Measurements from ENCODE around the gene SCFD2. TPM values are rescaled to one million over a fixed set of nuclear protein-coding genes. Genes with fewer than 3 reads are reported as not detected.

SCFD2 gene
- polyA plus RNA-seq, 1 of the 3 experiments (the other 2 are of a cell fraction) = 14.1 TPM

DNA sequence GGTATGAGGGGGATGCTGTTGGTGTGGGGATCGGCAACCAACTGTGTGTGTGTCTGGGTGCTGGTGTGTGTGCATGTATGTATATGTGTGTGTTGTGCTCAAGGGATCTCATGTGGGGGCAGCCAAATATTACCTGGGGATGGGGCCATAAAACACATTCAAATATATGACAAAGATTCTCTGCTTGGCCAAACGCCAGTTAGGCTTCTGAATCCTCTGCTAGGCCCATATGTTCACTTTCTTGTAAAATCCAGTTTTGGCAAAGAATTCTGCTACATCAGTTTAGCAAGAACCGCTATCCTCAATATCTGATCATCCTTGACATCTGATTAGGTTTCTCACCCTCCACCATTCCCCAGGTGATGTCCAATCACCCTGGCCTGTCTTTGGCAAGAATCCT lies 397.2 kb downstream of the SCFD2 start:
- CTCF ChIA-PET = interaction anchor here (0.7 kb wide), 1 partner anchor 15 kb away, joined by 3 read pairs; no protein-coding TSS in a partner anchor
- no peak overlapping the region for H3K27ac ChIP-seq (ENCODE audit: low read depth in 2 of 2, low read length in 1 of 2)
- no peaks in the 10 kb centered on the region for H3F3A ChIP-seq (replicated peaks; ENCODE audit: insufficient read depth)
- H3K4me1 ChIP-seq (ENCODE audit: control insufficient read depth in 1 of 2, insufficient read depth in 2 of 2, low read depth in 1 of 2, low read length in 1 of 2) = peaks cover 0 to 7% of the 10 kb centered on the region in 2 experiments; a peak in 2 of 4 replicates
- 81% methylated on average over 3 of the region's 3 CpGs for WGBS (ENCODE audit: low lambda C conversion rate)
- H3K9me3 ChIP-seq = no peaks in the 10 kb centered on the region
- no peaks in the 10 kb centered on the region for H3K9me2 ChIP-seq
- no peaks in the 10 kb centered on the region for H4K20me1 ChIP-seq (ENCODE audit: insufficient read depth)
- no peaks in the 10 kb centered on the region; the same call in 1 of the 2 replicates for H3K79me2 ChIP-seq (ENCODE audit: insufficient read depth)
- no peaks in the 10 kb centered on the region for H3K27me3 ChIP-seq (ENCODE audit: insufficient read depth)
- no peak for DNase-seq
- no peak for TF ChIP-seq POLR2AphosphoS5 (IDR thresholded peaks at IDR 0.05; ENCODE audit: low read depth, low read length)
- no peak for TF ChIP-seq ELF1 (IDR thresholded peaks at IDR 0.05)
- H3K4me2 ChIP-seq = no peak overlapping the region
- POLR2A ChIA-PET = no interaction called here
- no peak overlapping the region for H3K4me3 ChIP-seq (ENCODE audit: low read depth in 2 of 2, low read length in 1 of 2)
- H2AFZ ChIP-seq (ENCODE audit: low read depth) = no peak overlapping the region
- H3K9ac ChIP-seq = no peak overlapping the region
- no peaks in the 10 kb centered on the region for H3K36me3 ChIP-seq (replicated peaks in 1 of 2; ENCODE audit: control insufficient read depth in 1 of 2, insufficient read depth in 2 of 2, low read length in 1 of 2)

DNA sequence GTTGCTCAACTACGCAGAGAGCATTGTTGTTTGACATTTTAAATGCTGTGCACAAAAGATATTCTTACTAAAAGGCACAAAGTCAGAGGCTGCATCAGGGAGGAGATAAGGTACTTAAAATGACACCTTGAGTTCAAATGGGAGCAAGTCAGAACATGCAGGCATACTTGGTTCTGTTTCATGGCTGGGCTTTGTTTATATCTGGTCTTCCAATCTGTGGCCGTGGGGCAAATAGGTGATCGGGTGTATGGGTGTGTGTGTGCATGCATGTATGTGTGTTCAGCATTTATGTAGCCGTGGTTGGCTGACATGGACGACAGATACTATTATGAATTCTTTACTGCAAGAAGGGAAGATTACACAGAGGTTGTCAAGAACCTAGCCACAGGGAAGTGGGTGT lies 397.6 kb downstream of the SCFD2 start:
- POLR2A ChIA-PET = no interaction called here
- no peak overlapping the region for H3K4me2 ChIP-seq
- H3F3A ChIP-seq (replicated peaks; ENCODE audit: insufficient read depth) = no peaks in the 10 kb centered on the region
- H3K36me3 ChIP-seq (replicated peaks in 1 of 2; ENCODE audit: control insufficient read depth in 1 of 2, insufficient read depth in 2 of 2, low read length in 1 of 2) = no peaks in the 10 kb centered on the region
- no peaks in the 10 kb centered on the region for H4K20me1 ChIP-seq (ENCODE audit: insufficient read depth)
- no peak overlapping the region for H2AFZ ChIP-seq (ENCODE audit: low read depth)
- 87% methylated on average over 5 of the region's 5 CpGs for WGBS (ENCODE audit: low lambda C conversion rate)
- TF ChIP-seq NFIC (IDR thresholded peaks at IDR 0.05; ENCODE audit: borderline replicate concordance) (no peak), FOXM1 (IDR thresholded peaks at IDR 0.05; ENCODE audit: low read depth) (no peak), FOXJ3 (CRISPR knock-in tag; IDR thresholded peaks at IDR 0.05) (no peak), SIN3A (IDR thresholded peaks at IDR 0.05; ENCODE audit: borderline replicate concordance, low read depth, low read length) (no peak), JUND (IDR thresholded peaks at IDR 0.05) (no peak), NRF1 (IDR thresholded peaks at IDR 0.05; ENCODE audit: low read depth, low read length) (no peak), MXI1 (IDR thresholded peaks at IDR 0.05; ENCODE audit: low read depth, low read length) (no peak), YY1 (IDR thresholded peaks at IDR 0.05; ENCODE audit: low read depth) (no peak), TCF12 (IDR thresholded peaks at IDR 0.05) (no peak)
- TF ChIP-seq, protein P1, sequence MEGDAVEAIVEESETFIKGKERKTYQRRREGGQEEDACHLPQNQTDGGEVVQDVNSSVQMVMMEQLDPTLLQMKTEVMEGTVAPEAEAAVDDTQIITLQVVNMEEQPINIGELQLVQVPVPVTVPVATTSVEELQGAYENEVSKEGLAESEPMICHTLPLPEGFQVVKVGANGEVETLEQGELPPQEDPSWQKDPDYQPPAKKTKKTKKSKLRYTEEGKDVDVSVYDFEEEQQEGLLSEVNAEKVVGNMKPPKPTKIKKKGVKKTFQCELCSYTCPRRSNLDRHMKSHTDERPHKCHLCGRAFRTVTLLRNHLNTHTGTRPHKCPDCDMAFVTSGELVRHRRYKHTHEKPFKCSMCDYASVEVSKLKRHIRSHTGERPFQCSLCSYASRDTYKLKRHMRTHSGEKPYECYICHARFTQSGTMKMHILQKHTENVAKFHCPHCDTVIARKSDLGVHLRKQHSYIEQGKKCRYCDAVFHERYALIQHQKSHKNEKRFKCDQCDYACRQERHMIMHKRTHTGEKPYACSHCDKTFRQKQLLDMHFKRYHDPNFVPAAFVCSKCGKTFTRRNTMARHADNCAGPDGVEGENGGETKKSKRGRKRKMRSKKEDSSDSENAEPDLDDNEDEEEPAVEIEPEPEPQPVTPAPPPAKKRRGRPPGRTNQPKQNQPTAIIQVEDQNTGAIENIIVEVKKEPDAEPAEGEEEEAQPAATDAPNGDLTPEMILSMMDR (IDR thresholded peaks at IDR 0.05) = no peak
- TF ChIP-seq, protein P2, sequence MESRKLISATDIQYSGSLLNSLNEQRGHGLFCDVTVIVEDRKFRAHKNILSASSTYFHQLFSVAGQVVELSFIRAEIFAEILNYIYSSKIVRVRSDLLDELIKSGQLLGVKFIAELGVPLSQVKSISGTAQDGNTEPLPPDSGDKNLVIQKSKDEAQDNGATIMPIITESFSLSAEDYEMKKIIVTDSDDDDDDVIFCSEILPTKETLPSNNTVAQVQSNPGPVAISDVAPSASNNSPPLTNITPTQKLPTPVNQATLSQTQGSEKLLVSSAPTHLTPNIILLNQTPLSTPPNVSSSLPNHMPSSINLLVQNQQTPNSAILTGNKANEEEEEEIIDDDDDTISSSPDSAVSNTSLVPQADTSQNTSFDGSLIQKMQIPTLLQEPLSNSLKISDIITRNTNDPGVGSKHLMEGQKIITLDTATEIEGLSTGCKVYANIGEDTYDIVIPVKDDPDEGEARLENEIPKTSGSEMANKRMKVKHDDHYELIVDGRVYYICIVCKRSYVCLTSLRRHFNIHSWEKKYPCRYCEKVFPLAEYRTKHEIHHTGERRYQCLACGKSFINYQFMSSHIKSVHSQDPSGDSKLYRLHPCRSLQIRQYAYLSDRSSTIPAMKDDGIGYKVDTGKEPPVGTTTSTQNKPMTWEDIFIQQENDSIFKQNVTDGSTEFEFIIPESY (IDR thresholded peaks at IDR 0.05; ENCODE audit: borderline replicate concordance, low read depth) = no peak
- TF ChIP-seq, protein P3, sequence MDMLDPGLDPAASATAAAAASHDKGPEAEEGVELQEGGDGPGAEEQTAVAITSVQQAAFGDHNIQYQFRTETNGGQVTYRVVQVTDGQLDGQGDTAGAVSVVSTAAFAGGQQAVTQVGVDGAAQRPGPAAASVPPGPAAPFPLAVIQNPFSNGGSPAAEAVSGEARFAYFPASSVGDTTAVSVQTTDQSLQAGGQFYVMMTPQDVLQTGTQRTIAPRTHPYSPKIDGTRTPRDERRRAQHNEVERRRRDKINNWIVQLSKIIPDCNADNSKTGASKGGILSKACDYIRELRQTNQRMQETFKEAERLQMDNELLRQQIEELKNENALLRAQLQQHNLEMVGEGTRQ (IDR thresholded peaks at IDR 0.05; ENCODE audit: borderline replicate concordance, low read depth, low read length) = no peak
- CTCF ChIA-PET = no interaction called here
- no peak for DNase-seq
- H3K9ac ChIP-seq = no peak overlapping the region
- H3K4me1 ChIP-seq (ENCODE audit: control insufficient read depth in 1 of 2, insufficient read depth in 2 of 2, low read depth in 1 of 2, low read length in 1 of 2) = peaks cover 0 to 7% of the 10 kb centered on the region in 2 experiments; a peak in 2 of 4 replicates
- no peaks in the 10 kb centered on the region; the same call in 1 of the 2 replicates for H3K79me2 ChIP-seq (ENCODE audit: insufficient read depth)
- H3K4me3 ChIP-seq (ENCODE audit: low read depth in 2 of 2, low read length in 1 of 2) = no peak overlapping the region
- no peaks in the 10 kb centered on the region for H3K9me2 ChIP-seq
- H3K27me3 ChIP-seq (ENCODE audit: insufficient read depth) = no peaks in the 10 kb centered on the region
- no peaks in the 10 kb centered on the region for H3K9me3 ChIP-seq
- no peak overlapping the region for H3K27ac ChIP-seq (ENCODE audit: low read depth in 2 of 2, low read length in 1 of 2)
